Caco-2 (cell line): ENCODE data around the gene TMEM259. TPM values are rescaled to one million over a fixed set of nuclear protein-coding genes. Genes with fewer than 3 reads are reported as not detected.

Experiments
- BruUV-seq: library from RNA; stranded (reverse); fragments of 400-500 nt; replicated peaks from 2 replicates; lab custom pipeline; 2021; lab: Mats Ljungman, UMichigan
- CTCF ChIA-PET: fragments of 300-600 bp; sonication (Branson Sonifier 250); formaldehyde crosslinking; loops from one replicate; lab custom pipeline; 2022; ENCODE audit warnings: antibody characterized with exemption; lab: Charles Lee
- POLR2A ChIA-PET: fragments of 300-600 bp; sonication (Branson Sonifier 250); formaldehyde crosslinking; loops from one replicate; lab custom pipeline; 2022; ENCODE audit warnings: antibody characterized with exemption; lab: Charles Lee
- DNase-seq, 2 experiments: peaks; one replicate each; pipeline versions ENCODE4 v3.0.0 to v3.0.0-alpha.2; 2020 to 2022
- H3K27me3 ChIP-seq: replicated peaks from 2 replicates; pipeline ENCODE4 v1.6.0; 2011; ENCODE audit warnings: low read length; ENCODE audit not compliant: control insufficient read depth, insufficient read depth
- H3K36me3 ChIP-seq: 2 replicates; pipeline ENCODE4 v1.5.1; 2011; ENCODE audit warnings: low read length; ENCODE audit not compliant: control insufficient read depth, insufficient read depth
- H3K4me1 ChIP-seq: fragments of 250-450 bp; sonication (Bioruptor Pico); 2 replicates; pipeline ENCODE4 v1.5.1; 2020; ENCODE audit warnings: mild to moderate bottlenecking
- H3K4me3 ChIP-seq: 2 replicates; pipeline ENCODE4 v1.5.1; 2011; ENCODE audit warnings: low read depth, mild to moderate bottlenecking, control low read depth, low read length
- H3K9me3 ChIP-seq: fragments of 250-450 bp; sonication (Bioruptor Pico); 2 replicates; pipeline ENCODE4 v1.5.1; 2020; ENCODE audit warnings: mild to moderate bottlenecking, moderate library complexity
- H3K27ac Mint-ChIP-seq: one replicate; pipeline ENCODE4 v1.8.0; 2022; ENCODE audit warnings: mixed read lengths; ENCODE audit not compliant: unreplicated experiment
- H3K27me3 Mint-ChIP-seq: one replicate; pipeline ENCODE4 v1.8.0; 2022; ENCODE audit warnings: mixed read lengths; ENCODE audit not compliant: insufficient read depth, unreplicated experiment
- H3K36me3 Mint-ChIP-seq: one replicate; pipeline ENCODE4 v1.8.0; 2022; ENCODE audit warnings: mild to moderate bottlenecking, mixed read lengths; ENCODE audit not compliant: insufficient read depth, unreplicated experiment
- H3K4me1 Mint-ChIP-seq: one replicate; pipeline ENCODE4 v1.8.0; 2022; ENCODE audit warnings: low read depth, mixed read lengths; ENCODE audit not compliant: unreplicated experiment
- H3K4me3 Mint-ChIP-seq: one replicate; pipeline ENCODE4 v1.8.0; 2022; ENCODE audit warnings: mild to moderate bottlenecking, moderate library complexity, mixed read lengths; ENCODE audit not compliant: unreplicated experiment
- H3K9me3 Mint-ChIP-seq: one replicate; pipeline ENCODE4 v1.8.0; 2022; ENCODE audit warnings: mixed read lengths; ENCODE audit not compliant: unreplicated experiment
- intact Hi-C: fragments of 100-400 bp; cut with micrococcal nuclease; formaldehyde crosslinking; loops from one replicate; pipeline ENCODE4 v1.10.0; 2022; ENCODE audit not compliant: unreplicated experiment
- total RNA-seq: library from RNA; stranded (reverse); gene quantifications from 2 replicates; pipeline ENCODE4 v1.2.3, GENCODE V29; 2022
- TF ChIP-seq, protein P1 (sequence below), 2 experiments: fragments of 200-600 bp in 1 of 2; IDR thresholded peaks; 1 replicate in 1 of 2; 2 replicates in 1 of 2; pipeline versions ENCODE4 v1.5.1 to v1.8.0; 2011 to 2022; ENCODE audit warnings: antibody characterized with exemption in 1 of 2, control low read depth in 1 of 2, inconsistent platforms in 1 of 2, low read depth in 1 of 2, low read length in 1 of 2, mild to moderate bottlenecking in 1 of 2, moderate library complexity in 1 of 2; ENCODE audit not compliant: insufficient read depth in 1 of 2, severe bottlenecking in 1 of 2, unreplicated experiment in 1 of 2

The TMEM259 gene
- total RNA-seq, 1 experiment from 2014 or later = 148 TPM

DNA sequence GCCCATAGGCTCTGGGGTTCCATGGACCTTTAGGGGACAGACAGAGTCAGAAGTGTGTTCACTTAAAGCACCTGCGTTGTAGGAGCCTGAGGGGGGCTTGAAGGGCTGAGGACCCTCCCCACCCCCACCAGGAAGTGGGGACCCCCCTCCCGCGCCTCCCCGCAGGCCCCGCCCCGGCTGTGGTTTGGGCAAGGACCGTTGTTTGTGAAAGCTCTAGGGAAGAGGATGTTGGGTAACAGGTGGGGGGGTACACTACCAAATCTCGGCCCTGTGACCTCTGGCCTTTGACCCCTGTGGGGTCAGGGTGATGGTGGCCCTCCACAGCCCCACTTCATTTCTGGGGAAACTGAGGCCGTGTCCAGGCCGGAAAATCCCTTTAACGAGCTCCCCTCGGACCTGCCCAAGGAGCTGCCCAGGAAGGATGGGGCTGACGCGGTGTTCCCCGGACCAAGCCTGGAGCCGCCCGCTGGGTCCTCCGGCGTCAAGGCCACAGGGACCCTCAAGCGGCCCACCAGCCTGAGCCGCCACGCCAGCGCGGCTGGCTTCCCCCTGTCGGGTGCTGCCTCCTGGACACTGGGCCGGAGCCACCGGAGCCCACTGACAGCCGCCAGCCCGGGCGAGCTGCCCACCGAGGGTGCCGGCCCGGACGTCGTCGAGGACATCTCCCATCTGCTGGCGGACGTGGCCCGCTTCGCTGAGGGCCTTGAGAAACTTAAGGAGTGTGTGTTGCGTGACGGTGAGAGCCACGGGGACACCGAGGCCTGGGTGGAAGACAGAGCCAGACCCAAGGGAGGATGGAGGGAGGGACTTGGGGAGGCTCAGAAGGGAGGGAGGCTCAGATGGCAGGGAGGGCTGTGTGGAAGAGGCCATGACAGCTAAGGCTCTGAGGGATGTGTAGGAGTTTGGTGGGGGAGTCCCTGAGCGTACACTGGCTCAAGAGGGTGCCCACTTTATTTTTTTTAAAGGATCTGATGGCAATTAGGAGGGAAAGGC lies 47.4 kb upstream of the TMEM259 start:
- TF ChIP-seq, protein P1, sequence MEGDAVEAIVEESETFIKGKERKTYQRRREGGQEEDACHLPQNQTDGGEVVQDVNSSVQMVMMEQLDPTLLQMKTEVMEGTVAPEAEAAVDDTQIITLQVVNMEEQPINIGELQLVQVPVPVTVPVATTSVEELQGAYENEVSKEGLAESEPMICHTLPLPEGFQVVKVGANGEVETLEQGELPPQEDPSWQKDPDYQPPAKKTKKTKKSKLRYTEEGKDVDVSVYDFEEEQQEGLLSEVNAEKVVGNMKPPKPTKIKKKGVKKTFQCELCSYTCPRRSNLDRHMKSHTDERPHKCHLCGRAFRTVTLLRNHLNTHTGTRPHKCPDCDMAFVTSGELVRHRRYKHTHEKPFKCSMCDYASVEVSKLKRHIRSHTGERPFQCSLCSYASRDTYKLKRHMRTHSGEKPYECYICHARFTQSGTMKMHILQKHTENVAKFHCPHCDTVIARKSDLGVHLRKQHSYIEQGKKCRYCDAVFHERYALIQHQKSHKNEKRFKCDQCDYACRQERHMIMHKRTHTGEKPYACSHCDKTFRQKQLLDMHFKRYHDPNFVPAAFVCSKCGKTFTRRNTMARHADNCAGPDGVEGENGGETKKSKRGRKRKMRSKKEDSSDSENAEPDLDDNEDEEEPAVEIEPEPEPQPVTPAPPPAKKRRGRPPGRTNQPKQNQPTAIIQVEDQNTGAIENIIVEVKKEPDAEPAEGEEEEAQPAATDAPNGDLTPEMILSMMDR (IDR thresholded peaks at IDR 0.05; ENCODE audit: insufficient read depth in 1 of 2, low read depth in 1 of 2, low read length in 1 of 2, severe bottlenecking in 1 of 2, unreplicated experiment in 1 of 2) = no peak
- Mint-ChIP-seq H3K9me3 (no peaks in the 10 kb centered on the region), H3K27ac (peak overlapping the region; percentile 21), H3K27me3 (no peaks in the 10 kb centered on the region), H3K4me1 (peaks cover 7% of the 10 kb centered on the region), H3K4me3 (no peak overlapping the region), H3K36me3 (peaks cover 53% of the 10 kb centered on the region)
- H3K9me3 ChIP-seq = no peaks in the 10 kb centered on the region
- peaks cover 15% of the 10 kb centered on the region for H3K4me1 ChIP-seq
- H3K36me3 ChIP-seq = no peaks in the 10 kb centered on the region
- no TSS peak for BruUV-seq
- ChIA-PET CTCF (no interaction called here), POLR2A (no interaction called here)
- no peak overlapping the region for H3K4me3 ChIP-seq
- no peak for DNase-seq
- no peaks in the 10 kb centered on the region for H3K27me3 ChIP-seq
- intact Hi-C loops = no loop called here

DNA sequence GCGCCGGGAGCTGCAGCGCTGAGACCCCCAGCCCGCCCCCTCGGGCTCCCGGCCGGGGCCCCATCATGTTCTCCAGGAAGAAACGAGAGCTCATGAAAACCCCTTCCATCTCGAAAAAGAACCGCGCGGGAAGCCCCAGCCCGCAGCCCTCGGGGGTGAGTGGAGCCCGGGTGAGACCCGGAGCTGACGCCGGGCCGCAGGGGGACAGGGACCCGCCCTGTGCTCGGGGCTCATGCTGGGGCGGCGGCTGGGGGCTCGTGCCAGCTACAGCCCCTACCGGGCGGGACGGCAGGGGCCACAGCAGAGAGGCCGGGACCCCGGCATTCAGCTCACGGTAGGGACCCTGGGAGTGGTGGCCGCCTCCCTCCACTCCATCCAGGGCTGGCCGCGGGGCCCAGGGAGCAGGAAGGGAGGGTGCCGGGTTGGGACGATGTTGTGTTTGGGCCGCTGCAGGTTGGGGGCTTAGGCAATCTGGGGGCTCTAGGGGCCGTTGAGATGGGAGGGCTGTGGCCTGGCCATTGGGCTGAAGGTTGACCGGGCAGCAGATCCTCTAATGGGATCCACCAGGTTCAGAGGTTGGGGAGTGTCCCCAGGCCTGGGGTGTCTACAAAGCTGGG lies 46.5 kb upstream of the TMEM259 start:
- POLR2A ChIA-PET = interaction anchor here (3.3 kb wide), 1 partner anchor 37 kb away, joined by 19 read pairs; the partner anchor contains the start of gene GPX4
- no peaks in the 10 kb centered on the region for H3K27me3 ChIP-seq
- CTCF ChIA-PET = no interaction called here
- H3K36me3 Mint-ChIP-seq = peaks cover 50% of the 10 kb centered on the region
- intact Hi-C loops = no loop called here
- H3K4me1 Mint-ChIP-seq = peaks cover 7% of the 10 kb centered on the region
- no TSS peak for BruUV-seq
- no peak overlapping the region for H3K4me3 ChIP-seq
- H3K9me3 Mint-ChIP-seq = no peaks in the 10 kb centered on the region
- DNase-seq = no peak
- H3K36me3 ChIP-seq = no peaks in the 10 kb centered on the region
- no peaks in the 10 kb centered on the region for H3K9me3 ChIP-seq
- TF ChIP-seq, protein P1 (IDR thresholded peaks at IDR 0.05; ENCODE audit: insufficient read depth in 1 of 2, low read depth in 1 of 2, low read length in 1 of 2, severe bottlenecking in 1 of 2, unreplicated experiment in 1 of 2) = no peak
- H3K4me1 ChIP-seq = peaks cover 15% of the 10 kb centered on the region
- no peak overlapping the region for H3K4me3 Mint-ChIP-seq
- no peak overlapping the region for H3K27ac Mint-ChIP-seq
- H3K27me3 Mint-ChIP-seq = no peaks in the 10 kb centered on the region

DNA sequence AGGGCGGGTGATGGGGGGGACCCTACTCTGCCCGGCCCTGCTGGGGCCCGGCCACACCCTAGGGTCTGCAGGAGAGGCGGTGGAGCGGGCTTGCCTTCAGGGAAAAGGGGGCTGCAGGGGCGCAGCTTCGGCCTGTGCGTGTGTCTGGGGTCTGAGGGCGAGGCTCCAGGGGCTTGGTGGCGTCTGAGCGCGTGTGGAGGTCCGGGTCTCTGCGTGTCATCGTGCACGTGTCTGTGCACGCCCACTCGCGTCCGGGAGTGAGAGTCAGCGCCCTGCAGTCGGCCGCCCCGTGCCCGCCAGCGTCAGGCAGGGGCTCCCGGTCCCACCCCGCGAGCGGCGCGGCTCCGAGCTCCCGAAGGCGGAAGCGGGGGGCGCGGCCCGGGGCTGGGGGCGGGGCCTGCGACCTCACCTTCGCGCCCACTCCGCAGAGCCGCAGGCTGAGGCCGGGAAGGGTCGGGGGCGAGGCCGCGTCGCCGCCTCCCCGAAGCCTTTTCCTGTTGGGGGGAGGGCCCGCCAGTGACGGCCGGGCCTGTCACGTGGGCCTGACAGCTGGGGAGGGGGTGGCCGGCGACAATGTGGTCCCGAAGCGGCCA lies 45.9 kb upstream of the TMEM259 start, which contains the start of gene ARHGAP45:
Gene ARHGAP45 (plus strand): TSS at position 420 of the 593 bp plus-strand sequence. CDS start 239 bp downstream, outside the sequence.
- H3K4me3 ChIP-seq = peak within 1 kb of the TSS; percentile 61
- POLR2A ChIA-PET = interaction anchor here (1.1 to 3.3 kb wide), 3 partner anchors 37 to 315 kb away, joined by 4 to 33 read pairs (median 19); partner anchors contain the start of genes CNN2 and GPX4

More for the DNA sequence above, 45.9 kb upstream of the TMEM259 start, which contains the start of gene ARHGAP45:
- BruUV-seq = no TSS peak
- H3K9me3 Mint-ChIP-seq = no peaks in the 10 kb centered on the region
- H3K27ac Mint-ChIP-seq = peak within 1 kb of the TSS; percentile 77
- Histone ChIP-seq H3K9me3 (no peaks in the 10 kb centered on the region), H3K27me3 (no peaks in the 10 kb centered on the region), H3K36me3 (no peaks in the 10 kb centered on the region), H3K4me1 (peaks cover 15% of the 10 kb centered on the region)
- peaks cover 3% of the 10 kb centered on the region for H3K4me1 Mint-ChIP-seq
- CTCF ChIA-PET = interaction anchor here (1.0 to 2.6 kb wide), 3 partner anchors 41 to 199 kb away, joined by 4 to 8 read pairs (median 6); partner anchors contain the start of gene CNN2
- no peaks in the 10 kb centered on the region for H3K27me3 Mint-ChIP-seq
- DNase-seq = no peak
- TF ChIP-seq, protein P1 (IDR thresholded peaks at IDR 0.05; ENCODE audit: insufficient read depth in 1 of 2, low read depth in 1 of 2, low read length in 1 of 2, severe bottlenecking in 1 of 2, unreplicated experiment in 1 of 2) = no peak
- H3K4me3 Mint-ChIP-seq = peak within 1 kb of the TSS; percentile 84
- peaks cover 48% of the 10 kb centered on the region for H3K36me3 Mint-ChIP-seq
- intact Hi-C loops = no loop called here
